ENCODE results near the gene ZNF628.

Gene ZNF628

GRCh38 chr19:55497763-55498162 lies 21.3 kb downstream of the ZNF628 start:
- DNase-seq, result no peak

GRCh38 chr19:55498246-55498840 lies 21.9 kb downstream of the ZNF628 start:
- DNase-seq, result no peak

DNA sequence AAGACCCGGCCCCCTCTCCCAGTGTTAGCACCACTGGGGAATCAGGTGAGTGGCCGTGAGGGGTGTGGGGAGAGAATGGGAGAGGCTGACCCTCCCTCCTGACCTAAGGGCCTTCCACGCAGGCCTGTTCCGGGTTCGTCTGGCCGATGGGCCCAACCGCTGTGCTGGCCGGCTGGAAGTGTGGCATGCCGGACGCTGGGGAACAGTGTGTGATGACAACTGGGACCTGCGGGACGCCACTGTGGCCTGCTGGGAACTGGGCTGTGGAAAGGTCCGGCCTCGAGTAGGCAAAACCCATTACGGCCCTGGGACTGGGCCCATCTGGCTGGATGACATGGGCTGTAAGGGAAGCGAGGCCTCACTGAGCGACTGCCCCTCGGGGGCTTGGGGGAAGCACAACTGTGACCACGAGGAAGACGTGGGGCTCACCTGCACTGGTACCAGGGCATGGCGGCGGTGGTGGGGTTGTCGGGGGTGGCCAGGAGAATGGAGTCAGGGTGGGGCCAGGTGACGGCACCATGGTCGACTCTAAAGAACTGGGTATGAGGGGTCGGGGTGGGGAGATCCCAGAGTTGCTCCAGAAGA lies 24.0 kb downstream of the ZNF628 start:
- DNase-seq, result no peak

DNA sequence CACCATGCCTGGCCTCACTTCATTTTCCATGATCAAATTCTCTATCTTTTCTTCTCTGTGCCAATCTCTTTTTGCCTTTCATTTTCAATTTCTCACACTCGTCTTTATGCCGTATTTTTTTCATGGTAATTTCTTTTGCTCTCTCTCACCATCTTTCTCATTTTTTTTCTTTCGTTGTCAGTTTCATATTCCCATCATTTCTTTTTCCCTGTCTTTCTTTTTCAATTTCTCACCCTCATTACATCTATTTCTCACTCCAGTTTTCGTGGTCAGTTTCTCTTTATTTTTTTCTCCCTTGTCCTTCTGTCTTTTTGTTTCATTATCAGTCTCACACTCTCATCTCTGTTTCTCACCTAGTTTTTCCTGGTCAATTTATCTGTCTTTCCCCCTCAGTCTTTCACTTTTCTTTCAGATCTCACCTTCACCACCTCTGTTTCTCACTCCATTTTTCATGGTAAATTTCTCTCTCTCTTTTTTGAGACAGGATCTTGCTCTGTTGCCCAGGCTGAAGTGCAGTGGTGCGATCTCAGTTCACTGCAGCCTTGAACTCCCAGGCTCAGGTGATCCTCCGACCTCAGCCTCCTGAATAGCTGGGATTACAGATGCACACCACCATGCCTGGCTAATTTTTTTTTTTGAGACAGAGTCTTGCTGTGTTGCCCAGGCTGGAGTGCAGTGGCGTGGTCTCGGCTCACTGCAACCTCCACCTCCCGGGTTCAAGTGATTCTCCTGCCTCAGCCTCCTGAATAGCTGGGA lies 26.0 kb downstream of the ZNF628 start:
- DNase-seq, result no peak

GRCh38 chr19:55503157-55503501 lies 26.7 kb downstream of the ZNF628 start:
- DNase-seq, result no peak

DNA sequence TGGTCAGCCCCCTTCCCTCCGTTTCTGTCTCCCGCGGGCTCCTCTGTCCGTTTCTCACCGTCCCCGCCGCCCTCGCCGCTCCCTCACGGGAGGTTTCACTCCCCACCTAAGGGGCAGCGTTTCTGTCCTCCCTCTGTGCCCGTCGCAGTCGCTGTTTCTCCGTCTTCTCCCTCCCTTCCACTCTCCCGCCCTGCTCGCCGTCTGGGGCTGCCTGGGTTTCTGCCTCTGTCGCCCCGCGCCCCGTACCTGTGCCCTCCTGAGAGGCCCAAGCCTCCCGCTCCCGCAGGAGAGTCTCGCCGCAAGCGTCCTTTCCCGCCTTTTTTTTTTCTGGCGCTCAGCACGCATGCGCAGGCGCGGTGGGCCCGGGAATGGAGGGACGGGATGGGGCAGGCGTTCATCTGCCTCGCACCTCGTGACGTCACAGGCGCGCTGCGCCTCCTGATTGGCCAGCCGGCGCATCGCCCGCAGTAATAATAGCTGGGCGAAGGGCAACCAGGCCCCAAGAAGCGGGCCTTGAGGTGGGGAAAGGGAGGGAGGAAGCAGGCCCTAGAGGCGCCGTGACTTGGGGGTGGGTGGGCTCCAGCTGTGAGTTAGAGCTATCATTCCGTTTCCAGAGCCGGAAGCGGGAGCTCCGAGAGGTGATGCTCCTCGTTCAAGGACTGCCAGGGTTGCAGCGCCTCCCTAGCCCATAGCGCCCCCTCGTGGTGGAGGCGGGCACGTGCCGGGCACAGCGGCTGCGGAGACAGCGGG lies 27.3 kb downstream of the ZNF628 start:
- DNase-seq, result peak; percentile 83

DNA sequence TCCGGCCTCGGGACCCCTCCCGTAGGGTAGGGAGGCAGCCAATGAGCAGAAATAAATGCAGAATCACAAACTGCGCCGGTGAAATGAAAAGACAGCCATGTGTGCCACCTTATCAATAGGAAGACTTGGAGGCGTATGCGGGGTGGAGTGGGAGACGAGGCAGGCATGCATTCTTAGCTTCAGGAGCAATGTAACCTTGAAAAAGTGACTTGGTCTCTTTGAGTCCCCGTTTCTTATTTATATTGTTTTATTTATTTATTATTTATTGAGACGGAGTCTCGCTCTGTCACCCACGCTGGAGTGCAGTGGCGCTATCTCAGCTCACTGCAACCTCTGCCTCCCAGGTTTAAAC lies 27.8 kb downstream of the ZNF628 start:
- DNase-seq, result no peak

- no peak for DNase-seq
Observed at GRCh38 chr19:55504981-55505380, 28.6 kb downstream of the ZNF628 start.

DNA sequence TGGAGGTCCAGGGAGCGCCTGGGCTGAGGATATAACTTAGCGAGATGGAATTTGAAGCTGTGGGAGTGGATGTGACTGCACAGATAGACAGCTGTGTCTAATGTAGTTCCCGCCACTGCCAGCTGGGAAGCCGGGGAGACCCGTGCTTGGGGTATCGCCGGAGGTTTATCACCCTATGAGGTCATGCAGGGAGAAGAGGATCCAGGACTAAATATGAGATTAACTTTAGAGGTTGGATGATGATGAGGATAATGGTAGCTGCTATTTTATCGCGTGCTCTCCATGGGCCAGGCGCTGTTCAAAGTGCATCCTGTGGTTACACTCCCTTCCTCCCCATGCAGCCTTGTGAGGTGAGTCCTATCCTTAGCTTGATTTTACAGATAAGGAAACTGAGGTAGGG lies 31.7 kb downstream of the ZNF628 start:
- no peak for DNase-seq

DNA sequence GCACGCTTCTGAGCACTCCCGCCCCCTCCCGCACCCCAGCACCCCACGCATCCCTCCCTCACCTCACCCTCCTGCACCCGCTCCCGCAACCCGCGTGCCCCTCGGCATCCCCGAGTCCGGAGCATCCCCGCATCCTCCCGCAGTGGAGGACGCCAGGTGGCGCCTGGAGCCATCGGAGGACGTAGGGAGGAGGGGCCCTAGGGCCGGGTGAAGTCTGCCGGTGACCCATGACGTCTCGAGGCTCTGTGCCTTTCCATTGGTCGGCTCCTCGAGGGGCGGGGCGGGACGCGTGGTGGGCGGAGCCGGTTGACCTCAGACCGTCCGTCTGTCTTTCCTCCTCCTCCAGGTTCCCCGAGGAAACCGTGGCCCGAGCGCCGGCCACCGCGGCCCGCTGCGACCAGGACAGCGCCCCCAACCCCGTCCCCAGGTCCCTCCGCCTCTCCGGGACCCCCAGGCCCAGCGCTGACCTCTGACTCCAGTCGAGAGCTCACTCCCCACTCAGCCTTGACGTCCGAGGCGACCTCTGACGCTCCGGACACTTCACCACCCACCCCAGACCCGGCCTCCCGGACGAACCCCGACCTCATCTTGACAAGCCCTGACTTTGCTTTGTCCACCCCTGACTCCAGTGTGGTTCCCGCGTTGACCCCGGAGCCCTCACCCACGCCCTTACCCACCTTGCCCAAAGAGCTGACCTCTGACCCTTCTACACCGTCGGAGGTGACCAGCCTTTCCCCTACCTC lies 40.6 kb downstream of the ZNF628 start:
- DNase-seq, result peak; percentile 82

- DNase-seq, result no peak
Observed at GRCh38 chr19:55519451-55520311, 43.3 kb downstream of the ZNF628 start.

DNA sequence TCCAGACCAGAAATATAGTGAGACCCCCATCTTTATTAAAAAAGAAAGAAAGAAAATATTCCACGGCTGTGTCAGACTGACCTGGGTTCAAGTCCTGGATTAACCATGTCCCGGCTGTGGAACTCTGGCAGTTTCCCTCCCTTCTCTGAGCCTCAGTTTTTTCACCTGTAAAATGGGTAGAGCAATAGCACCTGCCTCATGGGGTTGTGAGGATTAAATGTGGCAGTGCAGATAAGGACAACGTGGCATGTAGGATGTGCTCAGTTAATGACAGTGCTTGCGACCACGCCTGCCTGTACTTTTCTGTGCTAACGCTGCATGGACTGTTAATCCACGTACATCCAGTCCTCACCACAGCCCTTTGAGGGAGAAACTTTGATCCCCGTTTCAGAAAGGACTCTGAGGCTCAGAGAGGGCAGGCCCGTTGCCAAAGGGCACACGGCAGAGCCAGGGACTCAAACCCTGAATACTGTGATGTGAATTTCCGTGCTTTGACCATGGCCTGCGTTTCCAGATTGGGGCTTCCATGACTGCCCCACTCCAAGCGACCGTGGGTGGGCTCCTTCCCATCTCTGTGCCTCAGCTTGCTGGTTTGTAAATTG lies 44.4 kb downstream of the ZNF628 start:
- no peak for DNase-seq

- no peak for DNase-seq
Observed at GRCh38 chr19:55525289-55526101, 49.1 kb downstream of the ZNF628 start.

- DNase-seq, result peak; percentile 91
Observed at GRCh38 chr19:55526216-55527196, 50.1 kb downstream of the ZNF628 start.

- no peak for DNase-seq
Observed at GRCh38 chr19:55527197-55528029, 51.0 kb downstream of the ZNF628 start.

GRCh38 chr19:55528030-55528803 lies 51.8 kb downstream of the ZNF628 start:
- peak; percentile 21 for DNase-seq

GRCh38 chr19:55529636-55530234 lies 53.3 kb downstream of the ZNF628 start:
- no peak for DNase-seq
